NCI-H1417 (cell line): ENCODE results near the gene IPCEF1.
A peak's percentile ranks its signal among the peaks of the same experiment; 100 is the strongest.

ENCODE experiments used
- DNase-seq, 3 experiments: peaks; one replicate each; lab custom pipeline; 2025; lab: John Stamatoyannopoulos, UW

The IPCEF1 gene

GRCh38 chr6:154292855-154293519 is 63.6 kb downstream of the IPCEF1 start:
- DNase-seq, result no peak

GRCh38 chr6:154292066-154292465 is 64.5 kb downstream of the IPCEF1 start:
- no peak for DNase-seq

GRCh38 chr6:154289818-154290508 is 66.6 kb downstream of the IPCEF1 start:
- peak in 2 of 3 experiments; percentile 23 to 53 for DNase-seq

DNA sequence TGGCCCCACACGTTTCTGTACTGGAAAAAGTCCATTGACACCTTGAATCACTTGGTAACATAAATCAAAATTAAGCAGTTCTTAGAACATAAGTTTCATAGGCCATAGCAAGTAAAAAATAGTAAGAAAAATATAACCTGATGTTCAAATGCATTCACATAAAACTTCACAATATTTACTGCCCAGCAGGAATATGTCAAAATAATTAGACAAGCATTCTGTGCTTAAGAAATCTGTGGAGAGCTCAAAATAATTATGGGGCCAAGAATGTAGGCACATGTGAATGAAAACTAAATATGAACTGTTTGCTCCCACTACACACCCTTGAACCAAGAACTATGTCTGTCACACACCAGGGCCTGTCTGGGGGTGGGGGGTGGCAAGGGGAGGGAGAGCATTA is 70.8 kb downstream of the IPCEF1 start:
- peak in 1 of 3 experiments; percentile 25 for DNase-seq

DNA sequence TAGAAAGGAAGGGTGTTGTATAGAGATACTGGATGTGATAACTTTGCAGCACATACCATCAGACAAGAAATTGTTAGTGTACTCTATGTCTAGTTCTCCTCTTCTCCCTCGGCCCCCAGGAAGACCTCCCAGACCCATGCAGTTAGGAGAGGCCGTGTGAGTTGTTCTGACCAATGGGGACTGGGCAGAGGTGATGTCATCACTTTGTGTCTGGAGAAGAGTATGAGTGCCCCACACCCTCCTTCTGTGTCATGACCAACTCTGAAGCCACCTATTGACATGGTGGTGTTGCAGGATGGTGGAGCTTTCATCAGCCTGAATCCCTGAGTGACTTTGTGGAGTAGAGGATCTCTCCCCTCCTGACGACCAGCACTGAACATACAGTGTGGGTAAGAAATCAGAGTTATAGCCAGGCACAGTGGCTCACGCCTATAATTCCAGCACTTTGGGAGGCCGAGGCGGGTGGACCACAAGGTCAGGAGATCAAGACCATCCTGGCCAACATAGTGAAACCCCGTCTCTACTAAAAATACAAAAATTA is 72.2 kb downstream of the IPCEF1 start:
- no peak for DNase-seq

GRCh38 chr6:154280521-154280920 is 76.1 kb downstream of the IPCEF1 start:
- no peak for DNase-seq

GRCh38 chr6:154277629-154278017 is 79.0 kb downstream of the IPCEF1 start:
- DNase-seq, result no peak

- peak; percentile 12 to 74 (median 57) for DNase-seq
These were observed 79.6 kb downstream of the IPCEF1 start for GRCh38 chr6:154276810-154277628.

- no peak for DNase-seq
These were observed 82.4 kb downstream of the IPCEF1 start for GRCh38 chr6:154274168-154274567.

GRCh38 chr6:154268486-154268885 is 88.1 kb downstream of the IPCEF1 start:
- no peak for DNase-seq

DNA sequence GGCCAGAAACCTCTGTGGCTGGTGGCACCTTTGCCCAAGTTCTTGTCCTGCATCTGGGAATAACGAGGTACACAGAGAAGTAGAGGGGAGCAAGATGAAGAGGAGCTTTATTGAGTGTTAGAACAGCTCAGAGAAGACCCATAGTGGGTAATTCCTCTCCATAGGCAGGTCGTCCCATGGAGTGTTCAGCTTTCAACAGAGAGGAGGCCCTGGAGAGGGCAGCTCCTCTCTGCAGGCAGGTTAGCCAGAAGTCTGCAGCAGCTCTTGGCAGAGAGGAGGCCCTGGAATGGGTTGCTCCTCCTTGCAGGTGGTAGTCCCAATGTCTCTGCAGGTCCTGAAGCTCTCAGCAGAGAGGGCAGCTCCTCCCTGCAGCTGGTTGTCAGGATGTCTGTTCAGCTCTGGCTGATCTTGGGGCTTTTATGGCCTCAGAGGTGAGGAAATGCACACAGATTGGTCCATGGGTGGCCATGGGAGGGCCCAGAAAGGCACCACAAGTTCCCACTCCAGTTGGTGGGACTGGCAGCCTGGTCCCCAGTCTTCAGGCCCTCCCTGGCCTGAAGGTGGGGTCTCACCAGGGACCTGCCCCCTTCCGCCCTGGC is 89.0 kb downstream of the IPCEF1 start:
- DNase-seq, result no peak

- no peak for DNase-seq
These were observed 90.0 kb downstream of the IPCEF1 start for GRCh38 chr6:154266560-154267099.

GRCh38 chr6:154261688-154262397 is 94.8 kb downstream of the IPCEF1 start:
- DNase-seq, result no peak

DNA sequence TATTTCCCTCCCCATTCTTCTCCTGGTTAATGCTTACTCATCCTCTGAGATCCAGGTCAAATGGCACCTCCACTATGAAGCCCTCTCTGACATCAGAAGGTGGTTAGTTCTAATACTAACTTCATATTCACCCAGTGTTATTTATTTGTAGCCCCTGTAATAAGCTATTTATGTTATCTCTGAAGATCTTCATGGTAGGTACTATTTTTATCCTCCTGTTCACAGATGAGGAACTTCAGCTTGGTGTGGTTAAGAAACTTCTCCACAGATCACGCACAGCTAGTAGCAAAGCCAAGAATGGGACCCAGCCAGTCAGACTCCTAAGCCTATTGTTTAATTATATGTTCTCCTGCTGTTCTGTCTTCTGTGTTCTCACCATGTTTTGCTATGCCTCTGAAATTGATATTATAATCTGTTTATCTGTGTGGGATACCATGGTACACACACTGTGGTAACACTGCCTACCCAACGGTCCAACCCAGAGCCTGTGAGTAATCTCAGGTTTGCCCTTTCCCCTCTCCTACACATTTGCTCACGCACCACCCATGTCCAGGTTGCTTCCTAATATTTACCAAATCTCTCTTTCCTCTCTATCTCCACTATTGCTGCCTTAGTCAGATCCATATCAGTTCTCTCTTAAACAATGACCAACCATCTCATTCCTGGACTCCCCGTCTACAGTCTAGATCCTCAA is 98.4 kb downstream of the IPCEF1 start:
- DNase-seq, result no peak

DNA sequence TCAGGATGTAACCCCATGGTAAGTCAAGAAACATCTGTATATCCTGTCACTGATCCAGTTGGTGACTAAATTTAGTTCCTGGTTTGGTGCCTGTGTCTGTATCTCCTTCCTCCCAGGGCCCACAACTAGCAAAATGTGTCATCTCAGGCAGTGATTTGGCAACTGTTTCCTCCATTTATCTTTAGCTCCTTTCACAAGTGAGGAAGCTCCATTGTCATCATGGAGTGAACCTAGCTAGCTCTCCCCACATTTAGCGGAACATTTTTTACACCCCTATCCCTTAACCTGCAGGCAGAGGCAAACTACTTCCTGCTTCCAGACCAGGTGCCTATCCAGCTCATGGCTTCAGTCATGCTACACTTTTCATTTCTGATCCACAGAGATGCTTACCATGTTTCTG is 99.5 kb downstream of the IPCEF1 start:
- no peak for DNase-seq

GRCh38 chr6:154252678-154253077 is 103.9 kb downstream of the IPCEF1 start:
- DNase-seq, result no peak

- no peak for DNase-seq
These were observed 105.5 kb downstream of the IPCEF1 start for GRCh38 chr6:154251116-154251515.

GRCh38 chr6:154249499-154250298 is 106.9 kb downstream of the IPCEF1 start:
- no peak for DNase-seq

DNA sequence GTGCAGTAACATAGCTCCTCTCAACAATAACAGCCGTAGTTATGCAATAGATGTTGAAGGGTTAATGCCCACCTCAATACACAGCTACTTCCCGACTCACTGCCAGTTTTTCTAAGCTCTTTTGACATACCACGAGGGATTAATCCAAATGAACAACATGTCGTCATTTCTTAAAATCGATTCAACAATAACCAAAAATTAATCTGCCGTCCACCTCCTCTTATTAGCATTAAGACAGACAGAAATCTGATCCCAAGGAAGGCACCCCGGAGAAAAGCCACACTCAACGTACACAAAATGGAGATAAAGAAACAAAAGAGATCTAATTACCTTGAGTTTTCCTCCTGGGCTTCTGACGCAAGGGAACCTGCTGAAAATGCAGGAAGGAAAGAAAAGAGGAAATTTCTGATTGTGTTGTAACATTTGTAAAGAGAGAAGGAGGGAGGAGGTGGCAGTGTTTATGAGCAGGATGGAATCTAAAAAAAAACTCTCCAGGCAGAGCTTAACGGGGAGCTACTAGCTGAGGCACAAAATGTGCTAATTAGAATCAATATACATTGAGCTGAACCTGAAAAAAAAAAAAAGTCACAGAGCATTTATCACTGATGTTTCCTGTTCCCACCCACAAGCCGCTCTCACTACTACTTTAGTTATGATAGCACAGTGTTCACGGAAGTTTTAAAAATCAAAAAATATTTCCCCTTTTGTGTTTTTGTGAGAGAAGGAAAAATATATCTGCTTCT is 109.3 kb downstream of the IPCEF1 start:
- DNase-seq, result peak; percentile 16 to 49 (median 17)
